Progenitor cell of endocrine pancreas (in vitro differentiated cells): ENCODE results near the gene MC1R. TPM values are rescaled to one million over a fixed set of nuclear protein-coding genes. Genes with fewer than 3 reads are reported as not detected.

Experiments used
- DNase-seq: peaks from one replicate; pipeline ENCODE4 v3.0.0; 2021; ENCODE audit warnings: low spot score; ENCODE audit not compliant: unreplicated experiment
- H3K27ac Mint-ChIP-seq: 2 replicates; pipeline ENCODE4 v1.8.0; 2021; ENCODE audit warnings: mild to moderate bottlenecking, moderate library complexity, mixed read lengths
- H3K27me3 Mint-ChIP-seq: 2 replicates; pipeline ENCODE4 v1.8.0; 2021; ENCODE audit warnings: mixed read lengths
- H3K36me3 Mint-ChIP-seq: 2 replicates; pipeline ENCODE4 v1.8.0; 2022; ENCODE audit warnings: mixed read lengths; ENCODE audit not compliant: insufficient read depth
- H3K4me1 Mint-ChIP-seq: 2 replicates; pipeline ENCODE4 v1.8.0; 2021; ENCODE audit warnings: low read depth, mixed read lengths
- H3K4me3 Mint-ChIP-seq: 2 replicates; pipeline ENCODE4 v1.8.0; 2021; ENCODE audit warnings: low read depth, mild to moderate bottlenecking, moderate library complexity, mixed read lengths
- H3K9me3 Mint-ChIP-seq: 2 replicates; pipeline ENCODE4 v1.8.0; 2021; ENCODE audit warnings: low read depth, mixed read lengths
- total RNA-seq: library from RNA; stranded (reverse); gene quantifications from 2 replicates; pipeline ENCODE4 v1.2.1, GENCODE V29; 2021
- TF ChIP-seq, protein P1 (sequence below): fragments of 200-600 bp; sonication (generic); IDR thresholded peaks from one replicate; pipeline ENCODE4 v1.5.0; 2021; ENCODE audit warnings: antibody characterized with exemption, mild to moderate bottlenecking; ENCODE audit not compliant: unreplicated experiment

Gene MC1R
- total RNA-seq, 1 donor from 2014 or later: 4.6 TPM

DNA sequence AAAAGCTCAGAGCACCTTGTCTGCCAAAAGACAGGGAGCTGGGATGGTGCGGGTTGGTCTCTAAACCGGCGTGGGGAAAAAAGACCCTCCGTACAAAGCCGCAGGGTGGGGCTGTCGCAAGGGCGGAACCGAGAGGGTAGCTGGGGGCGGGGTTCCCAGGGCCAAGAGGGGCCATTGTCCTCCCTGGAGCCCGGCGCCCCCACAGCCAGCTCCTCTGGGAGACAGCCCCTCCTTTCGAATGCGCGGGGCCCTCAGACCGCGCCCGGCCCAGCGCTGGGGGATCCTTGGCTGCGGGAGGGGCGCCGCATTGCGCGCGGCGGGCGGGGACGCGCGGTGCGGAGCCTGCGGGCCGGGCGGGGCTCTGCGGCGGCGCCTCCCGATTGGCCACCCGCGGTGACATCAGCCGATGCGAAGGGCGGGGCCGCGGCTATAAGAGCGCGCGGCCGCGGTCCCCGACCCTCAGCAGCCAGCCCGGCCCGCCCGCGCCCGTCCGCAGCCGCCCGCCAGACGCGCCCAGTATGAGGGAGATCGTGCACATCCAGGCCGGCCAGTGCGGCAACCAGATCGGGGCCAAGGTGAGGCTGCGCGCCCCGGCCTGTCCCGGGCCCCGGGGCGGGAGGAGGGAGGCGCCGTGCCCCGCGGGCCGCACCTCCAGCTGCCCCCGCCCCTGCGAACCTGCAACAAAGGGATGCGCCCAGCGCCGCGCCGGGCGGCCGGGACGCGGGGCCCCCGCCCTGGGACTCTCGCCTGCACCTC lies 4.4 kb downstream of the MC1R start, which contains the start of gene TUBB3:
TSS of gene TUBB3 (plus strand) at position 459 of the 756 bp plus-strand sequence. CDS start at position 519, 60 bp downstream.
- no peaks in the 10 kb centered on the region for H3K36me3 Mint-ChIP-seq
- H3K4me1 Mint-ChIP-seq: peaks cover 8% of the 10 kb centered on the region
- TF ChIP-seq, protein P1, sequence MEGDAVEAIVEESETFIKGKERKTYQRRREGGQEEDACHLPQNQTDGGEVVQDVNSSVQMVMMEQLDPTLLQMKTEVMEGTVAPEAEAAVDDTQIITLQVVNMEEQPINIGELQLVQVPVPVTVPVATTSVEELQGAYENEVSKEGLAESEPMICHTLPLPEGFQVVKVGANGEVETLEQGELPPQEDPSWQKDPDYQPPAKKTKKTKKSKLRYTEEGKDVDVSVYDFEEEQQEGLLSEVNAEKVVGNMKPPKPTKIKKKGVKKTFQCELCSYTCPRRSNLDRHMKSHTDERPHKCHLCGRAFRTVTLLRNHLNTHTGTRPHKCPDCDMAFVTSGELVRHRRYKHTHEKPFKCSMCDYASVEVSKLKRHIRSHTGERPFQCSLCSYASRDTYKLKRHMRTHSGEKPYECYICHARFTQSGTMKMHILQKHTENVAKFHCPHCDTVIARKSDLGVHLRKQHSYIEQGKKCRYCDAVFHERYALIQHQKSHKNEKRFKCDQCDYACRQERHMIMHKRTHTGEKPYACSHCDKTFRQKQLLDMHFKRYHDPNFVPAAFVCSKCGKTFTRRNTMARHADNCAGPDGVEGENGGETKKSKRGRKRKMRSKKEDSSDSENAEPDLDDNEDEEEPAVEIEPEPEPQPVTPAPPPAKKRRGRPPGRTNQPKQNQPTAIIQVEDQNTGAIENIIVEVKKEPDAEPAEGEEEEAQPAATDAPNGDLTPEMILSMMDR: no peak
- no peaks in the 10 kb centered on the region for H3K9me3 Mint-ChIP-seq
- peak within 1 kb of the TSS; percentile 88 for H3K4me3 Mint-ChIP-seq
- peaks cover 16% of the 10 kb centered on the region for H3K27me3 Mint-ChIP-seq
- H3K27ac Mint-ChIP-seq: peak within 1 kb of the TSS; percentile 98
- peak; percentile 66 for DNase-seq

GRCh38 chr16:89923640-89924296 lies 5.1 kb downstream of the MC1R start:
- H3K27ac Mint-ChIP-seq: no peak overlapping the region
- H3K9me3 Mint-ChIP-seq: no peaks in the 10 kb centered on the region
- peak overlapping the region; percentile 75 for H3K4me3 Mint-ChIP-seq
- TF ChIP-seq, protein P1: no peak
- H3K27me3 Mint-ChIP-seq: peaks cover 14% of the 10 kb centered on the region
- H3K36me3 Mint-ChIP-seq: no peaks in the 10 kb centered on the region
- DNase-seq: no peak
- peaks cover 6% of the 10 kb centered on the region for H3K4me1 Mint-ChIP-seq

- DNase-seq: peak; percentile 48
- Mint-ChIP-seq H3K27ac (peak overlapping the region; percentile 33), H3K27me3 (peaks cover 12% of the 10 kb centered on the region), H3K36me3 (no peaks in the 10 kb centered on the region), H3K4me1 (peaks cover 6% of the 10 kb centered on the region), H3K9me3 (no peaks in the 10 kb centered on the region), H3K4me3 (peak overlapping the region; percentile 75)
- TF ChIP-seq, protein P1: no peak
Observed at GRCh38 chr16:89924297-89924924, 5.7 kb downstream of the MC1R start.

GRCh38 chr16:89924925-89925307 lies 6.3 kb downstream of the MC1R start:
- Mint-ChIP-seq H3K36me3 (no peaks in the 10 kb centered on the region), H3K4me1 (peaks cover 6% of the 10 kb centered on the region), H3K27ac (no peak overlapping the region), H3K4me3 (peak overlapping the region; percentile 75), H3K27me3 (peaks cover 7% of the 10 kb centered on the region), H3K9me3 (no peaks in the 10 kb centered on the region)
- TF ChIP-seq, protein P1: no peak
- DNase-seq: no peak

- no peak for DNase-seq
- Mint-ChIP-seq H3K36me3 (no peaks in the 10 kb centered on the region), H3K4me1 (peaks cover 6% of the 10 kb centered on the region), H3K4me3 (peak overlapping the region; percentile 75), H3K27me3 (peaks cover 3% of the 10 kb centered on the region), H3K9me3 (no peaks in the 10 kb centered on the region), H3K27ac (no peak overlapping the region)
- TF ChIP-seq, protein P1: no peak
Observed at GRCh38 chr16:89925596-89926079, 7.0 kb downstream of the MC1R start.
